RCC 7860 (cell line): ENCODE measurements around the gene HEXA.

Experiments used
- DNase-seq: peaks from one replicate; pipeline ENCODE4 v3.0.0-alpha.2; 2015; ENCODE audit warnings: low spot score
- FAIRE-seq: peaks from 2 replicates; lab custom pipeline; 2012; peaks lifted over from hg19 to GRCh38; lab: Jason Lieb, UNC

HEXA gene

GRCh38 chr15:72377331-72377730 lies 1.5 kb upstream of the HEXA start:
- FAIRE-seq = no peak
- no peak for DNase-seq

- DNase-seq (no peak), FAIRE-seq (no peak)
Measured at GRCh38 chr15:72375501-72375845, 341 bp downstream of the HEXA start.

- FAIRE-seq (no peak), DNase-seq (no peak)
Measured at GRCh38 chr15:72372361-72372760, 3.5 kb downstream of the HEXA start.

GRCh38 chr15:72369964-72370363 lies 5.8 kb downstream of the HEXA start:
- DNase-seq (no peak), FAIRE-seq (no peak)

- no peak for FAIRE-seq
- no peak for DNase-seq
Measured at GRCh38 chr15:72368899-72369298, 6.9 kb downstream of the HEXA start.

GRCh38 chr15:72368325-72368724 lies 7.5 kb downstream of the HEXA start:
- DNase-seq (no peak), FAIRE-seq (no peak)

GRCh38 chr15:72365844-72366243 lies 10.0 kb downstream of the HEXA start:
- DNase-seq = no peak

GRCh38 chr15:72361176-72361575 lies 14.6 kb downstream of the HEXA start:
- no peak for DNase-seq
- FAIRE-seq = no peak

More at GRCh38 chr15:72365844-72366243, 10.0 kb downstream of the HEXA start:
- FAIRE-seq = no peak

- FAIRE-seq (no peak), DNase-seq (peak; percentile 15)
Measured at GRCh38 chr15:72358650-72359171, 17.1 kb downstream of the HEXA start.

- no peak for DNase-seq
Measured at GRCh38 chr15:72358121-72358520, 17.7 kb downstream of the HEXA start.

GRCh38 chr15:72354496-72354895 lies 21.3 kb downstream of the HEXA start:
- FAIRE-seq = no peak
- DNase-seq = no peak

More at GRCh38 chr15:72358121-72358520, 17.7 kb downstream of the HEXA start:
- FAIRE-seq = no peak

GRCh38 chr15:72353266-72353665 lies 22.5 kb downstream of the HEXA start:
- FAIRE-seq (no peak), DNase-seq (no peak)

- no peak for DNase-seq
- FAIRE-seq = no peak
Measured at GRCh38 chr15:72345806-72346205, 30.0 kb downstream of the HEXA start.

GRCh38 chr15:72345280-72345679 lies 30.5 kb downstream of the HEXA start:
- FAIRE-seq = no peak
- no peak for DNase-seq

- DNase-seq (no peak), FAIRE-seq (no peak)
Measured at GRCh38 chr15:72344602-72345001, 31.2 kb downstream of the HEXA start.

GRCh38 chr15:72342385-72342784 lies 33.4 kb downstream of the HEXA start:
- DNase-seq = no peak
- FAIRE-seq = no peak

- FAIRE-seq = no peak
- DNase-seq = no peak
Measured at GRCh38 chr15:72341361-72341760, 34.5 kb downstream of the HEXA start.

GRCh38 chr15:72340366-72340765 lies 35.4 kb downstream of the HEXA start:
- no peak for DNase-seq
- no peak for FAIRE-seq

GRCh38 chr15:72339777-72340177 lies 36.0 kb downstream of the HEXA start:
- DNase-seq (peak; percentile 70), FAIRE-seq (no peak)

- no peak for DNase-seq
Measured at GRCh38 chr15:72338617-72339321, 37.0 kb downstream of the HEXA start.

GRCh38 chr15:72338148-72338547 lies 37.7 kb downstream of the HEXA start:
- FAIRE-seq (no peak), DNase-seq (no peak)

More at GRCh38 chr15:72338617-72339321, 37.0 kb downstream of the HEXA start:
- no peak for FAIRE-seq

GRCh38 chr15:72334842-72335241 lies 41.0 kb downstream of the HEXA start:
- no peak for FAIRE-seq
- no peak for DNase-seq

GRCh38 chr15:72331021-72331420 lies 44.8 kb downstream of the HEXA start:
- FAIRE-seq = no peak
- DNase-seq = no peak
